ENCODE results near the gene AAGAB. TPM values are rescaled to one million over a fixed set of nuclear protein-coding genes. Genes with fewer than 3 reads are reported as not detected.
"Not testable (repeated sequence)": the region's sequence is repeated elsewhere in the genome, so short reads cannot be mapped to it uniquely, and the experiment has no call there.

AAGAB gene
- total RNA-seq, 1 donor from 2014 or later, result 38.5 TPM

DNA sequence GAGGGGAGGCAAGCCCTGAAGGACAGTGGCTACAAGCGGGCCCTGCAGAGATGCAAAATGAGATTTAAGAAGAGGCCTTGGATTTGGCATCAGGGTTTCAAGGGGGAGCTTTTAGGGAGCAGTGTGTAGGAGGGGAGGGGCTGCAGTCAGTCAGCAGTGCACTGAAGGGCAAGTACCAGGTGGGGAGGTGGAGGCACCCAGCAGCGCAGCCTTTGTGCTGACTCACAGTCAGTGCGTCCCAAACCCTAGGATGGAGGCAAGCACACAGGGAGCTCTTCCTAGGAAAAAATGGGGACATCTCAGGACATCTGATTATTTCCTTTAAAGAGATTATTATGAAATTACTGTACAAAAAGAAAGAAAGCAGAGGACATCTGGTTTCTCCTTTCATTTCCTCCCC, 80.0 kb downstream of the AAGAB start:
- no peak for DNase-seq (ENCODE audit: low read depth in 2 of 2)

- DNase-seq (ENCODE audit: low read depth in 2 of 2), result no peak
Measured at GRCh38 chr15:67173786-67174185, 80.7 kb downstream of the AAGAB start.

DNA sequence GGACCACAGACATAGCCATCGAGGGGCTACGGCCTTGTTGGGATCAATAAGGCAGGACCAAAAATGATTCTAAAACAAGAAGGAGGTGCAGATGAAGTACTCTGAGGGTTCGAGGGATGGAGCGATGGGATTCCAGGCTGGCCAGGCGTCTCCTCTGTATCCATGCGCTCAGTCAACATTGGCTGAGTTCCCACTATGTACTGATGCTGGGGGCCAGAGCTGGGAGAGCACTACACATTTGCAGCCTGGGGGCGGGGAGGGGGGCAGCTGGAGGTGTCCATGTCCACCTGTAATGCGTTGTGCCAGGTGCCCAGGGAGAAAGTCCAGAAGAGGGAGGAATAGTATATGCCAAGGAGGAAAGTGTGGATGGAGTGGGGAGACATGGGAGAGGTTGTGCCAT, 81.5 kb downstream of the AAGAB start:
- DNase-seq (ENCODE audit: low read depth in 2 of 2), result no peak

DNA sequence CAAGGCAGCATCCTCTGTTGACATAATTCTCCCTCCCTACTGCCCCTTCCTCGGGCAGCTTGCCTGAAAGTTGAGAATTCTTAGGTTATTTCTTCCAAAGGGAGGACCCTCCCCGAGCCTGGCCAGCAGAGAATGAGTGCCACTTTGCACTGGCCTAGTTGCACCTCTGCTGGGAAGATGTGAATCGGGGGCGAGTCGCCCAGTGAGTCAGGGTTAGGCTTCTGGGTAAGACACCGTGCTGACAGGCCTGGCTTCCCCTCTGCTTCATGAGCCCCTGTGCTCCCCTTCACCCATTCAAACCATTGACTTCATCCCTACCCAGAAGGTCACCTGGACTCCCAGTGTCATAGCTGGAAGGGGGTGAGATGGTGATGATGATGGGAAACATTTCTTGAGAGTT, 82.3 kb downstream of the AAGAB start:
- no peak for DNase-seq (ENCODE audit: low read depth in 2 of 2)

- no peak for DNase-seq (ENCODE audit: low read depth in 2 of 2)
Measured at GRCh38 chr15:67171471-67171870, 83.0 kb downstream of the AAGAB start.

GRCh38 chr15:67170143-67170925, 84.1 kb downstream of the AAGAB start:
- DNase-seq (ENCODE audit: low read depth in 2 of 2), result no peak

- no peak for DNase-seq (ENCODE audit: low read depth in 2 of 2)
Measured at GRCh38 chr15:67168694-67169093, 85.8 kb downstream of the AAGAB start.

DNA sequence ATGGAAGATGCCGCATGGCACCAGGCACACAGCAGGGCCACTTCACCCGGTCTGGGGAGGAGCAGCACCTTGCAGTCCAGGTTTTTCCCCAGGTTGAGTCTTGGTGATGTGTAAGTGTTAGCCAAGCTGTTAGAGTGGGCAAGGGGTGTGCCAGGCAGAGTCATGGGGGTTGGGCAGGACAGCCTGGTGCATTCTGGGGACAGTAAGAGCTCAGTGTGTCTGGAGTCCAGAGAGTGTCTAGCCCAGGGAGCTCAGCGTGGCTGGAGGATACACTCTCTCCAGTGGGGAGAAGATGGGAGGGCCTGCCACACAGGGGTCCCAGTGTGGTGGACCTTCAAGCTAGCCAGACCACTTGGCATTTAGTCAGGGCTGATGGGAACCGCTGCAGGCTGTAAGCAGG, 87.4 kb downstream of the AAGAB start:
- no peak for DNase-seq (ENCODE audit: low read depth in 2 of 2)

DNA sequence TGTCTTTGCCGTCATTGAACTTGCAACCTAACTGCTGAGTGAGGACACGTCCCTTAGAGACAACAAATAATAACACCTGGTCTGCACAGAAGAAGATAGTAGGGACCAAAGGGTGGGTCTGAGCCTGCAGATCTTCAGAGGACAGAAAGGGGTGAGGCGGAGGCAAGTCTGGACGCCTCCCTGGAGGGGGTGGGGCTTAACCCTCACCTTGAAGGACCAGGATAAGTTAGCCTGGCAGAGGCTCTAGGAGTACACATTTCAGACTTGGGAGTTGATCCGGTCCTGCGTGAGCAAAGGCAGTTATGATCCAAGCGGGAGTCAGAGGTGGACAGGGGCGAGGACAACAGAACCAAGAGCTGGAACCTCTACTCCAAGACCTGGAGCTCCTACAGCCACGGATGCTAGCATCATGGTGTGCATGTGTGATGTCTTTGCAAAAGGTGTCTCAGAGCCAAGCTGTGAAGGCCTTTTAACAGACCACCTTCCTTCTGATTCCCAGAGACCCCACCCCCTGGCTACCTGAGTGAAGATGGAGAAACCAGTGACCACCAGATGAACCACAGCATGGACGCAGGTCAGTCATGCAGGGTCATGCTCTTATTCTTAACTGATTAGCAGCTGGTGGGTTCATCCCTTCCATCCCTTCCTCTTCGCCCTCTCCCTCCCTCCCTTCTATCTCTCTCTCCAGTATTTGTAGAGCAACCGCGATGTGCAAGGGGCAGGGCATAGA, 88.0 kb downstream of the AAGAB start:
- DNase-seq (ENCODE audit: low read depth in 2 of 2), result no peak

GRCh38 chr15:67165254-67166253, 88.9 kb downstream of the AAGAB start:
- peak in 1 of 2 donors; percentile 86 for DNase-seq (ENCODE audit: low read depth in 2 of 2)

DNA sequence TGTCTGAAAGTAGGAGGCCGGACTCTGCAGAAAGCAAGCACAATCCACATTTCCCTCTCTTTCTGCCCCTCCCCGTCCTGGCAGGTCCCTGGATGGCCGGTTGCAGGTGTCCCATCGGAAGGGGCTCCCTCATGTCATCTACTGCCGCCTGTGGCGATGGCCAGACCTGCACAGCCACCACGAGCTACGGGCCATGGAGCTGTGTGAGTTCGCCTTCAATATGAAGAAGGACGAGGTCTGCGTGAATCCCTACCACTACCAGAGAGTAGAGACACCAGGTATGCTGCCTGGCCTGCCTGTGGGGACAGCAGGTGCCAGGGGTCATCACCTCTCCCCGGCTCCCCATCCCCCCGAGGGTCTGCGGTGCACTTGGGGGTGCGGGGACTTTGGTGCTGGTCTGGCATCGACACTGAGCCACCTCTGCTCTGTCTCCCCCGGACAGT, 89.6 kb downstream of the AAGAB start:
- DNase-seq (ENCODE audit: low read depth in 2 of 2), result no peak

DNA sequence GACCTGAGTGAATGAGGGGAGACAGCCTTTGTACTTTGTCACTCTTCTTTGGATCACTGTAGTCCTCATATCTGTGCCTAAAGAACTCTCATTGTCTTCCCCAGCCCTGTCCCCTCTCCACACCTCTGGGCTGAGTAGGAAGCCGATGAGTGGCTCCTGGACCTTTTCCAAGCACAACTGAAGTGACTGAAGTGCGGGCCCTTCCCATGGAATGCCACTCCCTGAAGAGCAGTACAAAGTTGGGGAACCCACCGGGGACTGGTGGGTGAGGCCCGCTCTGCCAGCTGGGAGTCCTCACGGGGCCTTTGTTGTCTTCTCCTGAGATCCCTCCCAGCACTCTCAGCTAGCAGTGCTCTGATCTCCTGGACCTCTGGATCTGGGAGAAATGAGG, 90.1 kb downstream of the AAGAB start:
- DNase-seq (ENCODE audit: low read depth in 2 of 2), result peak in 1 of 2 donors; percentile 67

GRCh38 chr15:67163180-67163579, 91.3 kb downstream of the AAGAB start:
- no peak for DNase-seq (ENCODE audit: low read depth in 2 of 2)

DNA sequence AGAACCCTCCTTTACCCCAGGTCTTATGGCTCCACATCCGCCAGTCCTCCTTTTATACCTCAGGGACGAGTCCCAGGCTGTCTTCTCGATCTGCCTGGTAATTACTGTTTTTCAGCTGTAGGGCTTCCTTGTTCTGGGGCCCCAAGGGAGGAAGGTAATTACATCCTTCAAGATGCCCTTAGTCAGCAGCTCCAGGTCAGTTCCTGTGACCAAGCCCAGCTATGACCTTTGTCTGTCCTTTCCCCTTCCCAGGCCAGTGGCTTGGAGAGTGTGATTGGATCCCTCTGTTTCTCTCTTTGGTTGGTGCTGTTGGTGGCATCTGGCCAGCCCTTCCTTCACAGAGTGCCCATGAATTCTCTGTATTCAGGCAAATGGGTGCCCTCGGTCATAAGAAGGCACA, 92.6 kb downstream of the AAGAB start:
- no peak for DNase-seq (ENCODE audit: low read depth in 2 of 2)

DNA sequence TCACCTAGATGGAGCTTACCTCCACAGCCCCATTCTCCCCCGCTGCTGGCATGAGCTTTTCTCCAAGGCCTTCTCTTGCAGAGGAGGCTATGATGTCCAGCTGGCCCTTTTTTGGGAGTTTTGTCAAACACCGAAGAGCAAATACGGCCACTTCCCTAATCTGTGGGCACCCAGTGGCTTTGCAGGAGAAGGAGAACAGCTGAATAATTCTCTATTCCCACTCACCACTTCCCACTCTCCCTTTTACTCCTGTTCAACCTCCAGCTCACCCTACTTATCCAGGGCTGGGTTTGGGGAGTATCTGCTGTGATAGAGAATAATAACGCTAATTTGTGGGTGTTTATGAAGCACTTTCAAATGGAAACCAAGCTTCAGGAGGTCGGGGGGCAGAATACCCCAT, 93.0 kb downstream of the AAGAB start:
- no peak for DNase-seq (ENCODE audit: low read depth in 2 of 2)

- no peak for DNase-seq (ENCODE audit: low read depth in 2 of 2)
Measured at GRCh38 chr15:67158367-67158766, 96.1 kb downstream of the AAGAB start.

- no peak for DNase-seq (ENCODE audit: low read depth in 2 of 2)
Measured at GRCh38 chr15:67157521-67158252, 96.8 kb downstream of the AAGAB start.

GRCh38 chr15:67156834-67157233, 97.6 kb downstream of the AAGAB start:
- DNase-seq (ENCODE audit: low read depth in 2 of 2), result no peak

- DNase-seq (ENCODE audit: low read depth in 2 of 2), result no peak
Measured at GRCh38 chr15:67156426-67156825, 98.0 kb downstream of the AAGAB start.

DNA sequence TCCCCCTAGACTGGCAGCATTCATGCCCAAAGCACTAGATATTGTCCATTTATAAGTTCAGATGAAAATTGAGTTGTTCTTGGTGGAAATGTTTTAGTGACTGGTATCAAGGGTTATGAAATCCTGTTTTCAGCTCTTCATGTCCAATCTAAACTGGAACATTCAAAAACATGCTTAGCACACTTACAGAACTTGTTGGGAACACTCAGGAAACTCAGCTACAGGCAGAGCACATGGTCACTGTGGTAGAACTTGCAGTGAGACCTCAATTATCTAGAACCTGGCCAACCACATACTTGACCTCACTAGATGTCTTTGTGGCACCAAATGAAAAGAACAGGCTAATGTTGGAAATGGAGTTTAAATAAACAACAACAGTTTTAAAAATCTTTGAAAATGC, 100.2 kb downstream of the AAGAB start:
- DNase-seq (ENCODE audit: low read depth in 2 of 2), result no peak

GRCh38 chr15:67153044-67153443, 101.4 kb downstream of the AAGAB start:
- not testable (repeated sequence) for DNase-seq (ENCODE audit: low read depth in 2 of 2)
